ENCODE data around the gene ARHGAP5.
"Not testable (repeated sequence)": the region's sequence is repeated elsewhere in the genome, so short reads cannot be mapped to it uniquely, and the experiment has no call there.

GRCh38 chr14:32126899-32127730 lies 50.0 kb downstream of the ARHGAP5 start:
- not testable (repeated sequence) for TF ChIP-seq CTCF, POLR2A (IDR thresholded peaks at IDR 0.05)

Data from breast epithelium (tissue), 3 donors.